Measurements from ENCODE around the gene ANK3.

ANK3 gene

DNA sequence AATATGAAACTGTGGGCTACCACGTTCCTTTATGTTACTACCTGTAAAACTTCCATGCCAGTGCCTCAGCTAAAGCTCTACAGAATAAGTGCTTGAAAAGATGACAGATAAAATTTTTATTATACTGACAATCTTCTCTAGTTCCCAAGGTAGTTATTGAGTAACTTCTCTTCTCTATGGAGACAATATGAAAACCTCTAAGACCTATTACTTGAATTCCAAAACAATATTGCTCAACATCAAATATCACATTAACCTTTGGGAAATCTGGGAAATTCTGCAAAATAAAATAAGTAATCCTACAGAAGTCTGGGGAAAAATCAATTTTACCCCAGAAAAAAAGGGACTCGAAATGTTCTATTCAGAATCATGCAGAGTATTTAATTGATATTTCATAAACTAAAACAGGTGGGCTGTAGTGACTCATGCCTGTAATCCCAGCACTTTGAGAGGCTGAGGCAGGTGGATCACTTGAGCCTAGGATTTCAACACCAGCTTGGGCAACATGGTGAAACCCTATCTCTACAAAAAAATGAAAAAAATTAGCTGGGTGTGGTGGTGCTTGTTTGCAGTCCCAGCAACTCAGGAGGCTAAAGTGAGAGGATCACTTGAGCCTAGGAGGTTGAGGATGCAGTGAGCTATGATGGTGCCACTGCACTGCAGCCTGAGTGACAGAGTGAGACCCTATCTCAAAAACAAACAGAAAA lies 23.8 kb upstream of the ANK3 start:
- no peak for DNase-seq

DNA sequence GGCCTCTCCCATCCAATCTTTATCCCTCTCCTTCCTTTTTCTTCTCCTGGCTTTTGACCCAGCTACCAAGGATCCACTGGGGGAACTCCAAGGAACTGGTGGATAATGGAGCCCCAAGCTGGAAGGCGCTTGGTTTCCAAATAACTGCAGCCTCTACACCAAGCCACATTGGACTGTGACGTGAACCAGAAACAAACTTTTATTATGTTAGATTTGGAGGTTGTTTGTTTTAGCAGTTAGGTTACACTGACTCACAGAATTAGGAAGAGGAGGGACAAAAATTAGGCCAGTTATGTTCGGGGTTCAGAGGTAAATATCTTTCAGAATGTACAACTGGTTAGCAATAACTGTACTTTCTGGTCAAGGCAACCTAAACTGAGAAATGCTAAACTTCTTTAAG lies 21.3 kb upstream of the ANK3 start:
- no peak for DNase-seq

DNA sequence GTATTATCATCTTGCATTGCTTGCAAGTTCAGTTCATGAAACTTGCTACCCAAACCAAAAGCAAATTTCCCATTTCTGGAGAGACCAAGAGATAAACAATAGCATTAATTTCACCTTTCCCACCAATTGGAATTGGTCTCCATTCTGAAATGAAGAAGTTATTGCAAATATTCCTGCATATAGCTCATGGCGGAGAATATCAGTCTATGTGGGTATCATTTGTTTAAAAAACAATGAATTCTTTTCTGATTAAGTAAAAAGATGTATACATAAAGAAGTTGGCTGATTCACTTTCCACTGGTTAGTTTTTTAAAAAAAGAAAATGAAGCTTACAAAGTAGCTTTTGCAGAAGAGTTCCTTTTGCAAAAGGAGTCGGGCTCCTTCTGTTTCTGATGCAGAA lies 19.5 kb upstream of the ANK3 start:
- DNase-seq, result no peak

DNA sequence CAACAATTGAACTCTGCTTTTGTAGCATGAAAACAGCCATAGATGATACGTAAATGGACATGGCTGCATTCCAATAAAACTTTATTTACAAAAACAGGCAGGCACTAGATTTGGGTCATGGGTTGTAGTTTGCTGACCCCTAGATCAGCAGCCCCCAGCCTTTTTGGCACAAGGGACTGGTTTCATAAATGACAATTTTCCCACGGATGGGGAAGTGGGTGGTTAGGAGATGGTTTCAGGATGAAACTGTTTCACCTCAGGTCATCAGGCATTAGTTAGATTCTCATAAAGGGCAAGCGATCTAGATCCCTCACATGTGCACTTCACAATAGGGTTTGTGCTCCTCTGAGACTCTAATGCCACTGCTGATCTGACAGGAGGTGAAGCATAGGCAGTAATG lies 16.5 kb upstream of the ANK3 start:
- DNase-seq, result peak; percentile 42

DNA sequence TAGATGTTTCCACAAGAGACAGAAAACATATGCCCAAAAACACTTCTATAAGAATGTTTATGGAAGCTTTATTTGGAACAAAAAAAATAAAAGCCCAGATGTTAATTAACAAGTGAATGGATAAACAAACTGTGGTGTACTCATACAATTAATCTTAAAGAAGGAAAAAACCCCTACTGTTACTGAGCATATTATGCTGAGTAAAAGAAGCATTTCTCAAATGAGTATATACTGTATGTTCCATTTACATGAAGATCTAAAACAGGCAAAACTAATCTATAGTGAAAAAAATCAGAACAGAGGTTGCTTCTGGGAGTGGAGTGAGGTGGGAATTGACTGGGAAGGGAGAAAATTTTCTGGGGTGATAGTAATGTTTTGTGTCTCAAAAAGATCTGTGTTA lies 15.5 kb upstream of the ANK3 start:
- DNase-seq, result no peak

DNA sequence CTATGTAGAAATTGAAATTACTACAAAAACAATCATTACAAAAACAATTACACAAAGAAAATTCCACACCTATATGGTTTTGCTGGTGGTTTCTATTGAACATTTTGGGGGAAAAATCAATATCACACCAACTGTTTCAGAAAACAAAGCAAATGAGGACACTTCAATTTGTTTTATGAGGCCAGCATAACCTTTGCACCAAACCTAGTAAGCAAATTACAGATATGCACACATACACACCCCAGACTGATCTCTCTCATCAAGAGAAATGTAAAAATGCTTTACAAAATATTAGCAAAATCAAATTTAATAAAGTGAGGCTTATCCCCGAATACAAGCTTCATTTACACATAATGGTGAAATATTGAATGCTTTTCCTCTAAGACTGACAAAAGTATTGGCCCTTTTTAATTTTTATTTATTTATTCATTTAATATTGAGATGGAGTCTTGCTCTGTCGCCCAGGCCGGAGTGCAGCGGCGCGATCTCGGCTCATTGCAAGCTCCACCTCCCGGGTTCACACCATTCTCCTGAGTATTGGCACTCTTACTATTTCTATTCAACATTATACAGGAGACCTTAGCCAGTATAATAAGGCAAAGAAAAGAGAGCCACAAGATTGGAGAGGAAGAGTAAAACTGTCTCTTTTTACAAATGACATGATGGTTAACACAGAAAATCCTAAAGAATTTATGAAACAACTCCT lies 13.6 kb upstream of the ANK3 start:
- DNase-seq, result no peak

DNA sequence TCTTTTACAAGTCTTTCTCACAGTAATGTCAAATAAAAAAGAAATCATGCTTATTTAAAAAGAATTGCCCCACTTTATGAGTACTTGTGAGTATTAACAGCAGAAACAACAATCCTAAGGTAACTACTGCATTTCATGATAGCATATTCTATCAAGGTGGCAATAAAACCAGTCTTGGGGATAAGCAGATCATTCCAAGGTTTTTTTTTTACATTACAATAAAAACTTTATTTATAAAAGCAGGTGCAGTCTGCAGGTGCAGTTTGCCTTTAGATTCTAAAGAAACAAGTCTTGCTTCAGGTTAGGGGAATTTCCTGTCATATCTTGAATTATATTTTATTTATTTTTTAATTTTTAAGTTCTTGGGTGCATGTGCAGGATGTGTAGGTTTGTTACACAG lies 10.7 kb upstream of the ANK3 start:
- DNase-seq, result no peak

DNA sequence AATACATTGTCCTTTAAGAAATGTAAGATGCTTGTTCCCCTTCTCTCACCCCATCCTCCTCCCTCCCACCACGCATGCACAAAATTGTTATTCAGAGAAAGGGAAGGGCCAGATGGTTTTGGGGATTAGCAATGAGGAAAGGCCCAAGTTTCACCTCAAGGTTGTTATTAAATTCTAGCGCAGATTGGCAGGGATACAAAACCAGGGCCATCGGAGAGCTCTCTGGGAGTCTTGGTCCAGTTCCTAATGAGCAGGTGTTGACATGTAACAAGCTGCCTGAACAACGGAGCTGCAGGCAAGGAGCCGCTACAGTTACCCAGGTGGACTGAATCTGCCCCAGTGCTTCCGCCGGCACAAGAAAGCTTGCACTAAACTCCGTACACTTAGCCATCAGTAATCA lies 9.7 kb upstream of the ANK3 start:
- DNase-seq, result peak; percentile 61

DNA sequence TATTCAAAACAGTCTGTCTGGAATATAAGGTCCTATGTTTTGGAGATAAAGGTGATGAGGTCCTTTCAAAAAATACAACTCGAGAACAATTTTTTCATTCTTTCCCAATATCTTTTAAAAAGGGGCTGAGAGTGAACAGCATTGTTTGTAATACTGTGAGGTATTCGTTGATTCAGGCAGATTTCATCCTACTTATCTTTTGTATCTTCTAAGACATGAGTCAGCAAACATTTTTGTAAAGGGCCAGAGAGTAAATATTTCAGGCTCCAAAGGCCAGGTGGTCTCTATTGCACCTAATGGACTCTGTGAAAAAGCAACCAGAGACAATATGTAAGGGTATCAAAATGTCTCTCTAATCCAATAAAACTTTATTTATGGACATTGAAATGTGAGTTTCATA lies 8.1 kb upstream of the ANK3 start:
- DNase-seq, result no peak

DNA sequence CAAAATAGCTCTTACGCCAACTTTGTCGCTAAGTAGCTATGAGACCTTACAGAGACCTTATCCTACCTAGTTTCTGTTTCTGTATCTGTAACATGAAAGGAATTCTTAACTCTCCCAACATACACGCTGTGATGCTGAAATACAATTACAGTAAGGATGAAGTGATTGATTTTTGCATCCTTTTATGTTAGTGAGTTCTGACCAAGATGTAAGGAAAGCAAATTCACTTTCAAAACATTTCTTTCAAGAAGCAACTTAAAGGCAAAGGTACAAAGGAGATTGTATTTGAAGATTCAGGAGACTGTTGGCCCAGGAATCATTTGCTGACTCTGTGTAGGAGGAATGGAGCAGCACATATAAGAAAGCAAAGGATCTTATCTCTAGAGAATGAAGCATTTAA lies 7.1 kb upstream of the ANK3 start:
- DNase-seq, result no peak

DNA sequence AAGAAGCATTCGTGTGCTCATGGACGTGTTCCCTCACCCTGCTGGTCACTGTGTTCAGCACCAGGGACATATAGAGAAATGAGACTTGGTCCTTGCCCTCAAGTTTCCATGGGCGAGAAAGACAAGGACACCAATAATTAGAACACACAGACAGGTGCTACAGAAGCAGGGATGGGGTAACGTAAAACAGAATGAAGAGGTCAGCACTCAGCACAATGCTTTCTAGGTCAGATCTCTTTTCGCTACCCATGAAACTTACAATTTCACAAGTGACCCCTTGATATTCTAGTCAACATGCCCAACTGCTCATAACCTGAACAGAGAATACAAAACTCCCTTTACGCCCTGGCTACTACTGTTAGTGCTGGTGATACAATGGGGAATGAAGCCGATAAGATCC lies 6.0 kb upstream of the ANK3 start:
- no peak for DNase-seq

DNA sequence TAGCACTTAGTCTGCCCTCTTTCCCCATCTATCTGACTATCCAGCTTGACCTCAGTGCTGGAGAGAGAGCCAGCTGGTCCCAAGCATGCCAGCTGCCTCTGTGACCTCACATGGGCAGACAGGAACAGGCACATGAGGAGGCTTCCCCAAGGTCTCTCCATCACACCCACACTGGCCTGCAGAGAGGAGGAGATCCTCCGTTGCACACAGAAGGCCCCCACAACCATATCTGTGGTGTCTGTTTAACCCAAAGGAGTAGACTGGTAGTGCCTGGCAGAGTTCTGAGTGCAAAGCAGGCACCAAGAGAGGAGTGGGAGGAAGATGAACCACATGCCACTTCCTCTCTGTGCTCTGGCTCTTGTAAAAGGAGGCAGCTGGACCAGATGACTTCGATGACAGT lies 4.8 kb upstream of the ANK3 start:
- peak; percentile 38 for DNase-seq

DNA sequence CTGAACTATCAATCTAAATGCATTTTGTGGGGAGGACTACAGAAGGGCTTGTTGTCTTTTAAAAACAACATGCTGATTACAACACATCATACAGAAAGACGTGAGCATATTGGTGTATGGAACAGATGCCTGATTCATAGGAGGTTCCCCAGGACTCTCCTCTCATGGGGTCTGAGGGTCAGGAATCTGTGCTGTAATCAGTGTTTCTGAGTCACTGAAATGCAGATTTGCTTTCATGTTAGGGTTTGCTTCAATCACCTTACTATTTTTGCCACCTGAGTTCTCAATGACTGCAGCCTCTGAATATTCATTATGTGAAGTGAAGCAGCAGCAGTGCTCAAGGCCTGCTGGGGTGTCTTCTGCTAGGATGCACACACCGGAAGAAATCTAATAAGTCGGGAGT lies 550 bp upstream of the ANK3 start:
- DNase-seq, result no peak

DNA sequence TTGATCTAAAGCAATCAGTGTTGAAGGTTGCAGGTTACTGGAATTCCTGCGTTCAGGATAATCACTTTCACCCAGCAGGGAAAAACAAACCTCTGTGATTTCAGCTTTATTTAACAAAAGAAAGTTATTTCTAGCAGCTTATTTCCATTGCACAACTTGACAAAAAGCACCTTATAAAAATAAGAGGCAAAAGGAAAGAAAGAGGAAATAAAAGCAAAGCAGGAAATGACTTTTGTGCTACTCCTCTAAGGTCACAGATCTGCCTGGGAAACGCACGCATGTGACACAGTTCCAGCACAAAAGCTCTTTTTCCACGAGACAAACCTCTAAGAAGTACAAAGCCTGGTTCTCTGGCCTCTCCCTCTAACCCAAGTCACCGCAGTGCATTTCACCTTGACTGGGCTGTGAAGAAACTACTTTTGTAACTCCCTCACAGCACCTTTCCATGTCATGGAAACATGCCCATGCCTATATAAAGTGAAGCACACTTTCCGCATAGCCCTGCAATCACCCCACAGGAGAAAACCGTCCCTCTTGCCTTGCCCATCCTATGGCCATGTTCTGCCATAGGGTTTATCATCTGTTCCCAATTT lies 870 bp downstream of the ANK3 start:
- DNase-seq, result peak; percentile 53

DNA sequence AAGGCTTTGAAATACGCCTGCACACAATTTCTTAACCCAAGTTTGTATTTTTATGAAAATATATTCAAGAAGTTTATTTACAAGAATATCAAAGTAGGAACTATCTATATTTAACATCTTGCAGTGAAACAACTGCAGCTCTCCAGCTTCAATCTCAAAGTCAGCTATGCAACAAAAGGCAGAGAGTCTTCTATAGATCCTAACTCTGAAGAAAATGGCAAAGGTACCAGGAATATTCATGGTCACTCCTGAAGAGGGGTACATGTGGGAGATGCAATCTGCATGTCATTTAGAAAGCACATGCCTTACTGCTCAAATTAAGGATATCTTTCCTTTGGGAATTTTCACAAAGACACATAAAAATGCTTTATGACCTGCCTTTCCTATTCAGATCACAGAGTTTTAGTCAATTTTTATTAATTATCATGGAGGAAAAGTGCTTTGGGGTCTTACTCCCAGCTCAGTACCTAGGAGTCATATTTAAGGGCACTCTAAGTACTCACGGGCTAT lies 1.5 kb downstream of the ANK3 start:
- no peak for DNase-seq

DNA sequence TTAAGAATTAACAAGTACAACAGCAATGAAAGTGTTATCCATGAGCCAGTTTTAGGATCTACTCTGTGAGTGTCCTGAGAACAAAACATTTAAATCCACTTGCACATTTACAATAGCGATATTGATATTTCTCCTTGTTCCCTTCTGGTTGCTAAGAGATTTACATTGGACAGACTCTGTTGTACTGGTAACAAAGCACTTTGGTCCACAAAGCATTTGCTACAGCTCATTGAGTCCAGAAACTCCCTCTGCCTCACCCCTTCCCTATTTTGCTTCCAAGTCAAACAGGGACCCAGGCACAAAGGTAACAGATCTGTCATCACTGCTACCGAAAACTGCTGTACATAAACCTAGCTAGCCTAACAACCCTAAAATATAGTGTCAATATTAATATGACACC lies 2.1 kb downstream of the ANK3 start:
- DNase-seq, result no peak

DNA sequence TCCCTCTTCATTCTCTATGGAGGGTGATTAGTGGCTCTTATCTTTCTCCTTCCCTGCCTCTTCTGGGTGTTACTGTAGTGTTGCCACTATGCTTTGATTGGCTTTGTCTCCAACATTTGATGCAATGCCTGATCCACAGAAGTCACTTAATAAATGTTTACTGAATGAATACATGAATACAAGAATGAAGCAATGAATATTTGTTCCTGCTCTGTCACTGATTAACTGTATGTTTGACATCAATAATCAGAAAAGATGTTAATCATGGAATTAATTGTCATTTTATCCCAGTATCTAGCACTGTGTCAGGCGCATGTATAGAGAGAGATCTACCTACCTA lies 4.3 kb downstream of the ANK3 start:
- DNase-seq, result no peak

DNA sequence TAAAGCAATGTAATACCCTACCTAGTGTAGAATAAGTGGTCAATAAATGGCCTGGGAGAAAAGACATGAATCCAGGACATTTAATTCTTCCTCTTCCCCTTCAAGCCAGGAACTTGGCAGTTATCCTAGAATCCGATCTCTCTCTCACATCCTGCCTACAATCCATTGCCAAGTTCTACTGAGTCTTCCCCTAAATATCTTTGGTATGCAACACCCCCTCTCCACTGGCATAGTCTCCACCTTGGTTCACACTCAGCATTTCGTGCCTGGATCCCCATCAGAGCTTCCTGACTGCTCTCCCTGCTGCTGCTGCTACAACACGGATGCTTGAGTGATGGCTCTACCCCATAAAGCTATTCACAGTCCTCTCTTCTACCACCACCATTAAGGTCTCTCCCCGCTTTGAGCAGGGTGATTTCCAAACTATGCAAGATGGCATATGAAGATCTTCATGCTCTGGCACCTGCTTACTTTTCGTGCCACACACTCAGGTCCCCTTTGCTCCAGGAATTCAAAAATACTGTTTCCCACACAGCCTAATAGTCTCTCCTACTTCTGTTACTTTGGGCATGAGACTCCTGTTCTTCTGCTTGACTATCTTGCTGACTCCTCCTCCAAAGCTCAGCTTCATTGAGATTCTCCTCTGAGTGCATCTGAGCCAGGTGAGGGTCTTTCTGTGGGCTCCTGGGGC lies 4.8 kb downstream of the ANK3 start:
- no peak for DNase-seq

DNA sequence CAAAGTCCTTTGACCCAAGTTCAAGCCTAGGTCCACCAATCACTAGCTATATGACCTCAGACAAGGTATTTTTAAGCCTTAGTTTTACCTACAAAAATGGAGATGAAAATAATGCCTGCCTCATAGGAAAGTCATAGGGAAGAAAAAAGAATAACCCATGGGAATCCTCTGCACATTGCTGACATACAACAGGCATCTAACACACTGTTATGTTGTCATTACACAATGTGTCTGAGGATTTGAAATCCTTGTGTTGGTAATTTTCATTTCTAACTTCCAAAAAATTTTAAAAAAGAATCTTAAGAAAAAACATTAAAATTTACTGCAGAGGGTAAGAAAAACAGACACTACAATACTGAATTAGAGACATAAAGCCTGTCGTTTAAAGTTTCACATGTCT lies 5.7 kb downstream of the ANK3 start:
- DNase-seq, result no peak

DNA sequence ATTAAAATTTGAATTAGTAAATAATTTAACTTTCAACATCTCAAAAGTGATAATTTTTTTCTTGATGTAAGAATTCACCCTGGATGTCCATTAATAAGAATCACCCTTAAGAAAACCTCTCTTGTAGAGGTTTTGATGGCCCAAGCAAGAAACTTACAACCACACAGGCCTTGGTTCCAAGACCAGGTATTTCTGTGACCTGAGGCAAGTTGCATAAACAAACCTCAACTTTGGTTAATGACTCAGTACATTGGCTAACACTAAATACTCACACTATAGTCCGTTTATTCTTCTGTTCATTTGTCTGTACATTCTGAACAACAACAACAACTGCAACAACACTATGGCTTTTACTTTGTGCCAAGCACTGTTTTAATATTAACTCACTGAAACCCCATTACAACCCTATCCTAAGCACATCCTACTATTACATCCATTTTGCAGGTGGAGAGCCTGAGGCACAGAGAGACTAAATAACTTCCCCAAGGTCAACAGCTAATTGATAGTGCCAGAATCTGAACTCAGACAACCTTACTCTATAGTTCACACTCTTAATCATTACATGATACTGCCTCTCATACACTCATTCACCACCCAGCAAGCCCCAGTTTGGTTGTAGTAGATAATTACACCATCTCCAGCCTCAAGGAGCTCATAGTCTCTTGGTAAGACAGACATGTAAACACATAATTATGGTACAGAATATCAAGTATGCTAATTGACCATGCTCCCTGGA lies 6.6 kb downstream of the ANK3 start:
- no peak for DNase-seq

DNA sequence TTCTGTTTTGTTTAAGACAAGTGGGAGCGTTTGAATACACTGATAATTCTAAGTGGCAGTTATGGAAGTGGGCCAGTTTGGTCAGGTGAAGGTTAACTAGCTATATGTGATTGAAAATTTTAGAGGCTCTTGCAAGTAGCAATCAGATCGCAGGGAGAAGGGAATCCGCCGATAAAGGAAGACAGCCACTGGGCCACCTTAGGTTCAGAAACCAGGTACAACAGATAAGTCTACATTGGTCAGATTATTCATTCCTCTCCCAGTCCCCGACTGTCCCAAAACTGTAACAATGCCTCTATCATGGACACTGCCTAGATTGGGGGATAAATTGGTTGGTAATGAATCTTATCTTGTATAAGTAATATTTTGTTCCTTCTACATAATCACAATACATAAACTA lies 8.9 kb downstream of the ANK3 start:
- no peak for DNase-seq

DNA sequence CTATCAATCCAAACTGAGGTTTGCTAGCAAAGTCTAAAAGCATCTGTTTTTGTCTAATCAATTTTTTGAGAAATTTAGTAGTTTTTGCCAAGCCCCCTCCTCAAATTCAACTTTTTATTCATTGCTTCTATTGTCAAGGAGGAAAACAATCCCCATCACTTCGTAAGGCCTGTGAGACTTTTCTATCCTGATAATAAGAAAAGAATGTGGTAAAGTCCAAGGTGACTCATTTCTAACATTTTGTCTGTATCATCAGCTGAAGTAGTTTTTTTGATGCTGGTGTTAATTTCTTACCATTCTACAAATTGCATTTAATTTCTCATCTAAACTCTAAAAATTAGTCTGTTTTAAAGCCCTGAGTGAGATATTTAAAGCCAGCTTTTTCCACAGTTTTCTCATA lies 11.7 kb downstream of the ANK3 start:
- DNase-seq, result no peak

DNA sequence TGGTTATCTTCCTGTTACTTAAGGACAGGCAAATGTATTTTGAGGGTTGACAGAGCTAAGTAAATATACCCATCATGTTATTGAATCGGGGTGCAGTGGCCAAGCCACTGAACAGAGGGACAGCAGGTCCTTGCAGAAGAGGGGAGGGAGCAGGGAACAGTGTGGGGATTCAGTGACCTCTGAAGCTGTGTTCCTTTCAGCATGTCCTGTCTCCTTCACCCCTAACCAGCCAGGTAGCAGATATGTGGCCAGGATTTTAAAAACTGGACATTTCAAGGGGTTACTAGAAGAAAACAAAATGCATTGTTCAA lies 12.7 kb downstream of the ANK3 start:
- no peak for DNase-seq

All from MV-4-11 (cell line).